Stimulated activated CD4-positive, alpha-beta T cell treated with anti-CD3 and anti-CD28 coated beads, TNF-alpha, amount 100 ng/mL, for 4 hours (primary cell): ENCODE measurements around the gene MBOAT1.
"Not testable (repeated sequence)": the region's sequence is repeated elsewhere in the genome, so short reads cannot be mapped to it uniquely, and the experiment has no call there.

Source experiments
- DNase-seq, 3 experiments: peaks; one replicate each; pipeline ENCODE4 v3.0.0-alpha.2; 2020; ENCODE audit warnings: low read depth in 3 of 3

The MBOAT1 gene

GRCh38 chr6:20202699-20203302 is 9.5 kb downstream of the MBOAT1 start:
- DNase-seq, result no peak

- no peak for DNase-seq
Measured at GRCh38 chr6:20202324-20202658, 10.0 kb downstream of the MBOAT1 start.

- no peak for DNase-seq
Measured at GRCh38 chr6:20200761-20201630, 11.3 kb downstream of the MBOAT1 start.

GRCh38 chr6:20198775-20199174 is 13.5 kb downstream of the MBOAT1 start:
- DNase-seq, result no peak

GRCh38 chr6:20198156-20198774 is 14.0 kb downstream of the MBOAT1 start:
- no peak for DNase-seq

GRCh38 chr6:20197251-20197650 is 15.0 kb downstream of the MBOAT1 start:
- no peak for DNase-seq

GRCh38 chr6:20192625-20193024 is 19.6 kb downstream of the MBOAT1 start:
- DNase-seq, result no peak

GRCh38 chr6:20191992-20192391 is 20.3 kb downstream of the MBOAT1 start:
- no peak for DNase-seq

GRCh38 chr6:20188630-20189075 is 23.6 kb downstream of the MBOAT1 start:
- DNase-seq, result no peak

GRCh38 chr6:20186981-20187380 is 25.3 kb downstream of the MBOAT1 start:
- DNase-seq, result no peak

GRCh38 chr6:20183706-20184105 is 28.6 kb downstream of the MBOAT1 start:
- no peak for DNase-seq

- DNase-seq, result no peak
Measured at GRCh38 chr6:20182926-20183521, 29.2 kb downstream of the MBOAT1 start.

GRCh38 chr6:20182069-20182468 is 30.2 kb downstream of the MBOAT1 start:
- DNase-seq, result no peak

- no peak for DNase-seq
Measured at GRCh38 chr6:20180935-20181334, 31.3 kb downstream of the MBOAT1 start.

- DNase-seq, result not testable (repeated sequence)
Measured at GRCh38 chr6:20179287-20180045, 32.8 kb downstream of the MBOAT1 start.

- DNase-seq, result no peak
Measured at GRCh38 chr6:20178327-20178726, 33.9 kb downstream of the MBOAT1 start.

- no peak for DNase-seq
Measured at GRCh38 chr6:20175810-20176410, 36.4 kb downstream of the MBOAT1 start.

- no peak for DNase-seq
Measured at GRCh38 chr6:20173833-20174792, 38.2 kb downstream of the MBOAT1 start.

GRCh38 chr6:20172842-20173456 is 39.3 kb downstream of the MBOAT1 start:
- DNase-seq, result no peak
